Right lung (tissue), 10 donors: ENCODE measurements around the gene SERPINB4. TPM values are rescaled to one million over a fixed set of nuclear protein-coding genes. Genes with fewer than 3 reads are reported as not detected.
"Not testable (repeated sequence)": the region's sequence is repeated elsewhere in the genome, so short reads cannot be mapped to it uniquely, and the experiment has no call there.

Source experiments
- DNase-seq, 2 donors: peaks; one replicate each; pipeline ENCODE4 v3.0.0-alpha.2; 2013
- long read RNA-seq, 8 donors: transcript quantifications; one replicate each; lab custom pipeline, GENCODE V29; 2026
- polyA plus RNA-seq, 5 donors: library from polyadenylated mRNA; unstranded; fragments of 120-200 nt; gene quantifications; one replicate each; pipeline versions ENCODE4 v1.2.1 to v1.2.3, GENCODE V29; 2013; ENCODE audit warnings: inconsistent platforms in 1 of 5, low replicate concordance in 1 of 5; ENCODE audit not compliant: insufficient read length in 5 of 5, insufficient read depth in 1 of 5

The SERPINB4 gene
- not detected for polyA plus RNA-seq
- long read RNA-seq, donor 1 = 0 reads
- long read RNA-seq, donor 2 = 0 reads
- long read RNA-seq, donor 3 = 0 reads
- long read RNA-seq, donor 4 = 0 reads
- long read RNA-seq, donor 5 = 0 reads
- long read RNA-seq, donor 6 = 0 reads
- long read RNA-seq, donor 7 = 0 reads
- long read RNA-seq, donor 8 = 0 reads

DNA sequence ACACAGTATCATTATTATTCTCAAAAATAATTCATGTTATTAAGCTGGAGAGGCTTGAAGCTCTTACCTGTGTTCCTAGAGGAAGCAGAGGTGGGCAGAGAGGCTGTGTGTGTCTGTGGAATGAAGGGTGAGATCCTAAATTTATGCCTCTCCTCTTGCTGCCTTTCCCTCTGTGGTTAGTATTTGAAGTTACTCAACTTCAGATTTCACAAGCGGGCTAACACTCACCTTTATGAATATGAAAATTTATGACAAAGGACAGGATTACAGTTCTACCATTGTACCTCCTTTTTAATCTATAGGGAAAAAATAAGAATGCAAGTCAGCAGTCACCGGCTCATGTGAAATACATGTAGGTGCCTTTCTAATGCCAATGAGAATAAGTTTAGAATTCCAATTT, at the start of gene SERPINB4:
Gene SERPINB4 (minus strand): TSS at position 115 of the 400 bp plus-strand sequence. CDS start 679 bp downstream, outside the sequence.
- DNase-seq = not testable (repeated sequence)

DNA sequence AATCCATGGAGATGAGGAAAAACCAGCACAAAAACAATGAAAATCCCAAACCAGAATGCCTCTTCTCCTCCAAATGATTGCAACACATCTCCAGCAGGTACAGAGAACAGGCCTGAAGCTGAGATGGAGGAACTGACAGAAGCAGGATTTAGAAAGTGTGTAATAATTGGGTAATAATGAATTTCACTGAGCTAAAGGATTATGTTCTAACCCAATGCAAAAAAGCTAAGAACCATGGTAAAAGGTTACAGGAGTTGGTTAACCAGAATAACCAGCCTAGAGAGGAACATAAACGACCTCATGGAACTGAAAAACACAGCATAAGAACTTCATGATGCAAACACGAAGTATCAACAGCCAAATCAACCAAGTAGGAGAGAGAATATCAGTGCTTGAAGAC, 45.0 kb upstream of the SERPINB4 start:
- DNase-seq = no peak

DNA sequence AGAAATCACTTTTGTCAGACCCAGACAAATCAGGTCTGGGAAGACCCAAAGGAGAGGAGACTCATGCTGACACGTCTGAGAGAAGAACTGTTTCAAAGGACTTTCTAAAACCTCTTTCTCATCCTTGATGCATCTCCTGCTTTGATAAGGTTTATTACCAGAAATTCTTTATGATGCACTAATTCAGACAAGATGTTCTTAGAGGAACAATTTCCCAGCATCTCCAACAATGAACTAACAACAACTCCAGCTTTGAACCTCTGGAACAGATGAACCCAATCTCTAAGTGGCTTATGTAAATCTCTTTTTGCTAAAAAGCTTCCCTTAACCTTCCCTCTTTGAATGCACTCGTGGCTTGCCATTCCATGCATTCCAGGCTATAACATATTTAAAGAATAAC, 42.8 kb upstream of the SERPINB4 start:
- DNase-seq = no peak

DNA sequence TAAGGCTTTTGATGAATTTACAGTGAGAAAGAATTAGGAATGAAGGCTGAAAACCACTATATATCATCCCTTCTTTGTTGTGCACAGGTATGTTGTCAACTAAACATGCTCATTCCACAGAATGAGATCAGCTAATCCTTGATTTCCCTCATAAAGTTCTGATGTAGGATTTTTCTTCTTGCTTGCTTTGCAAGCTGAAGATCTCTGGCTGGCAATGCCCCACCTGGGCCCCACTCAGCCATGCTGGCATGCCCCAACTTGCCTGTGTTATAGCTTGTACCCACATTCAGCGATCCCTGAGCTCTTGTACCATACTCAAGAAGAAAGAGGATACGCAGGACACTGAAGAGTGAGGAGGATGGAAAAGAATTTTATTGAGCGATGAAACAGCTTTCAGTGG, 40.7 kb upstream of the SERPINB4 start:
- DNase-seq = no peak

DNA sequence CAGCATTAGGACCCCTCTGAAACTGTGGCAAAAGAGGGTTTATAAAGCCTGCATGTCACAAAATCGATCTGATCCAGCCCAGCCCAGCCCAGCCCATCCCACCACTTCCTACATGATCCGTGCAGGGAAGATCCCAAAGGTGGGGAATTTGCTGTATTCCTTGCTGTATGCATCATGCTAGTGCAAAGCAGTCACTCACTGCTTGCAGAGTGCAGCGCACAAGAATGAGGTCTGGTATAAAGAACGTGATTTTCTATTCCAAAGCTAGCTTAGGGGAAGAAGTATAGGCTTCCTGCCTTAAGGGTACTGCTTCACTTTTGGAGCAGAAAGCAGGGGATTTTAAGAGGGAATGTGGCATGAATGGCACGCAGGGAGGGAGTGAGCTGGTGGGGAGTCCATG, 39.8 kb upstream of the SERPINB4 start:
- DNase-seq = no peak

DNA sequence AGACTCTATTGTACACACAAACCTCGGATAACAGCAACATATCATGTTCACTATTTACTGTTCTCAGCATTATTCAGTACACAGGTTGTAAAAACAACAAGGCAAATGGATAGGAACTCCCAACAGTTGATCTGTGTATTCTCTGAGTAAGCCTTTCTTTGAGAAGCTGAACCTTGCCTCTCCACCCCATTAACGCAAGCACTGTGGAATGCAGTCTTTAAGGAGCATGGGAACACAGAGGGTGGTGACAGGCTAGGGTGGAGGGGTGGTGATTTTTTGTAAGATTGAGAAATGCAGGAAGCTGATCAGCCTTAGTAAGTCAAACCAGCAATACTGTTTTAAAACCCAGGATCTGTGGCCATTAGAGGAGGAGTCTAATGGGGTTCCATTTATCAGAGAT, 39.1 kb upstream of the SERPINB4 start:
- DNase-seq = peak; percentile 2 to 16

DNA sequence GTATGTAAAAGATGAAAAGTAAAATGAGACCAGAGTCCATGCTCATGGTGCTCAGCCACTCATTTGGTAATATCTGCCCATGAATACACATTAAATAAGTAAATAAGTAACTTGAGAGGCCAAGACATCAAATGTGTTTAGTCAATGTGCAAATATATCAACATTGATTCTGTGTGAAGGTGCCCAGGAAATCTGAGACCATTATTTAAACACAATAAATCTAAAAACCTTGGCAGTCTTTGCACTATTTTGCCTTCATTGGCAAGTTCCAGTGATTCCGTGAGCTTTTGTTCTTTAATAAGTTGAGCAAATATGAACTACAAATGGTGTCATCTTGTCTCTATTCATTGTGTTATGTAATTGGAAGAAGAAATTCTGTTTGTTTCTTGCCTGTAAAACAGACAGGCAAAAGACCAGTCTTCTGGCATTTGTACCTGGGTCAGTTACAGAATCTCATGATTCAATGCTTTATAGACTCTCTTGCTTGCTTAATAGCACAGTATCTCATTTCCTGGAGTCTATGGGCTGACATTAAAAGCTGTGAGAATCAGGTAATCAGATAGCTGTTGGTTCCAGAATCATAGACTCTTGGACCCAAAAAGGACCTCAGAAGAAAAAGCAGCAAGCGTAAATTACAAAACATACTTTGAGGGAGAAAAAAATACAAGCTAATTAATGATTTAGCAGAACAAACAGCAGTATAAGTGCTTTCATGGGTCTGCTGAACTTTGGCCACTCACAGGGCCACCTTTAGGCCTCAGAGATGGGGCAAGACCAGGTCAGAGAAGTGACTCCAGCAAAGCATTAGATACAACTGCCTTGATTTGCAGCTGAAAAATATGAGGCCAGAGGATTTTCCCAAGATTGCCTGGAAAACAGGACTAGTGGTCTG, 37.6 kb upstream of the SERPINB4 start:
- DNase-seq = no peak

DNA sequence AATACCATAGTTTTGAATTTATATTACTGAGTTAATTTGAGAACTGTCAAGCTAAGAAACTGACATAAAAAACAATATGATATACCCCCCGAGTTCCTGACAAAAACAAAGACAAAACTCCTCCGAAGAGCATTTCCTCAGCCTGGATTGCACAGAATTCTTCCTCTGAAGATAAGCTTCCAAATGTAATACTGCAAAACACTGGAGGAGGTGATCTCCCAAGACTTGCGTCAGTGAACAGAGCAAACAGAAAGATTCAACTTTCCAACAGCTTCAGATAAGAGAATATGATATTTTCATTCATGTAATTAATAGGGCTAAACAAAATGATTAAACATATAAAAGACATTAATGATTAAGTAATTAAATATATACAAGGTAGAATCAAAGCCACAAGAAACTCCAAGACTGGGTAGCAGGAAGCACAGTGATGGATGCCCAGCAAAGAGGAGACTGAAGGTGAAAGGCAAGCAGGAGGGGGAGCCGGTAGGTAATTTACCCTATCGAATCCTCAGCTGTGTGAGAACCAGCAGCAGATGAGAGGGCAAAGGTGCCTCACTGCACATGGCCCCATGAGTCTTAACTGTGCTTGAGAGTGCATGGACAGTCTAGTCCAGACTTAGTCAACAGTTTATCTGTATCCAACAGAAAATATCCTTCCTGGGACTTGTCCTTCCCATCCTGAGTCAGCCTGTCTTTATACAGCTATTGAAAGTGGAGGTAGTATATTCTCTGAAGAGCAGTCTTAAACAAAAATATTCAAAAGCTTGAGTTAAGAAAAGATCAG, 36.0 kb upstream of the SERPINB4 start:
- no peak for DNase-seq

DNA sequence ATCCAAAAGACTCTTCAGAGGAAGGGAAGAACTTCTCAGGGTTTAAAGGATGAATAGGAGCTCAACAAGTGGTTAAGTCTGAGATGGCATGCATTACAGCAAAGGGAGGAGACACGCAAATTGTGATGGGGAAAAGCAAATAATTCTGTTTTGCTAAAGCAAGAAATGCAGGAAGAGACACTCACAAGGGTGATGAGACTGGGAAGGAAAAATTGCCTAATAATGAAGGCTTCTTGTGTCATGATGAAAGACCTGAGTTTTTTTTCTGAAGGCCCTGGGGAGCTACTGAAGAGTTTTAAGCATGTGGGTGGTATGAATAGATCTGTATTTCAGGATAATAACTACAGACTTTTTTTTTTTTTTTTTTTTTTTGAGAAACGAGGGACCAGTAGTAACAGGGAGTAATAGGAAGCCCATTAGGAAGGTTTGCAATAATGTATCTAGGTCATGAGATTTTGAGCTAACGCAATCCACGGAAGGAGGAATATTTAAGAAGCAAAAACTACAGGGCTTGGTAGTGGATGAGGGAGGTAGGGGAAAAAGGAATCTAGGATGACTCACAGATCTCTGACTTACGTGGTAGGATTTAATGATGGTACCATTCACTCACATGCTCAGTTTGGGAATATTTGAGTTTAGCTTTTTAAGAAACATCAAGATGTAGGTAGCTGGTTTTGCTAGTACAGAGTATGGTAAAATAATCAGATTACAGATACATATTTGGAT, 33.6 kb upstream of the SERPINB4 start:
- DNase-seq = no peak

DNA sequence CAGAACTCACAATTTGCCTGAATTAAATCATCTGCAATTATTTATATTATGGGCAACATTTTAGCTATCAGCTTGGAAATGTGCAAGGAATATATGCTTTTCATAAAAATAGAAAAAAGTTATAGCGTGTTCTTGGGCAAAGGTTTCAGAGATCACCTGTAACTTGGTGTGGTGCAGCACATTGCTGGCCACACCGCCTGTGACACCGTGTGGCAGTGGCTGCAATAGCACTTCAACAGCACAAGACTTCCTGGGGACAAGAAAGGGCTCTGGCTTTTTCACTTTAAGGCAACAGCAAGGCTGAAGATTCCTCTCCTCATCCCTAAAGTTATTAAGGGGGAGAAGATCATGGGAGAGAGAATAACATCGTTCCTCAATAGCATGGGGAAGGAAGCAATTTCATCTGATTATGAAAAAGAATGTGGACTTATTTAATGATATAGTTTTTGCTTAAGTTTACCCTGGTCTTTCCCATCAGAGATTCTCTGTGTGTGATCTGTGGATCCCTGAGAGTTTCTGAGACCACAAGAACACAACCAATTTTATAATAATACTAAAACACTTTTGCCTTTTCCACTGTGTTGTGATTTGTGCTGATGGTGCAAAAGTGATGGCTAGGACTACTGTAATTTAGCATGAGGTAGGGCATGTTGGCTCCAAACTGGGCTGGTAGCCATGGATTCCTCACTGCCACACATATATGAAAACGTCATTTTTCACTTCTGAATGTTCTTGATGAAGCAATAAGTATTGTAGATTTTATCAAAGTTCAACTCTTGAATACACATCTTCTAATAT, 32.7 kb upstream of the SERPINB4 start:
- no peak for DNase-seq

DNA sequence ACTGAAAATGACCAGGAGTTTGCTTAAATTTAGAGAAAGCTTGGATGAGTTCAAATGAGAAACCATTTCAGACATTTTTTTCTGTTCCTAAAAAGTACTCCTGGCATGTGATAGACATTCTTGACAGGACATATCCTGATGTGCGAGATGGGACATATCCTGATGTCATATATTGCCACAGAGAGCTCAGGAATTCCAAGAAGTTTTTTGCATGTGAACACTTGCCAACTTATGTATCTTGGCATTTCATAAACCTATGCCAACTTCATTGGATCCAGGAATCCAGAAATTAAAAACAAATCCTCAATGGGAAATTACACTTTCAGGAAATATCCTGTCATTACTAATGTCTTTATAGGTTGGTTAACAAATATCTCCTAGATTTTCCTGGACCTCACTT, 20.5 kb upstream of the SERPINB4 start:
- DNase-seq = no peak

DNA sequence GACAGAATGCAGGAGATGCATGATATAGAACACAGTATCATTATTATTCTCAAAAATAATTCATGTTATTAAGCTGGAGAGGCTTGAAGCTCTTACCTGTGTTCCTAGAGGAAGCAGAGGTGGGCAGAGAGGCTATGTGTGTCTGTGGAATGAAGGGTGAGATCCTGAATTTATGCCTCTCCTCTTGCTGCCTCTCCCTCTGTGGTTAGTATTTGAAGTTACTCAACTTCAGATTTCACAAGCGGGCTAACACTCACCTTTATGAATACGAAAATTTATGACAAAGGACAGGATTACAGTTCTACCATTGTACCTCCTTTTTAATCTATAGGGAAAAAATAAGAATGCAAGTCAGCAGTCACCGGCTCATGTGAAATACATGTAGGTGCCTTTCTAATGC, 17.7 kb upstream of the SERPINB4 start, which contains the start of gene SERPINB3:
Gene SERPINB3 (minus strand): TSS at position 144 of the 400 bp plus-strand sequence. CDS start 677 bp downstream, outside the sequence.
- not testable (repeated sequence) for DNase-seq

DNA sequence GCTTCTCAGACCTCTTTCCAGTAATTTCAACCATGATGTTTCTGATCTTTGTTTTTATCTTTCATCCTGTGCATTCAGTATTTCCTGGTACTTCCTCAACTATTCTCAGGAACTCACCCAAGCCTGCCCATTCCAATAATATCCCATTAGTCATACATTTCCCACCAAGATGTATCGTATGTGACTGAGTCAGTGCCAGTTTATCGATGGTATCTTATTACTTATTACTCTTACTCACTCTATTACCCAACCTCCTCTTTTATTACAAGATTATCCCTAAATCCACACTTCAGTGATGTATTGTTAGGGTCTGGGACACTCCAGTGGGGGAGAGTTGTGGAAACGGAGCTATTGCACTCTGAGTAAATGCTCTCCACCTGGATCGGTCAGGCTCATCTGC, 14.9 kb upstream of the SERPINB4 start:
- DNase-seq = not testable (repeated sequence)

DNA sequence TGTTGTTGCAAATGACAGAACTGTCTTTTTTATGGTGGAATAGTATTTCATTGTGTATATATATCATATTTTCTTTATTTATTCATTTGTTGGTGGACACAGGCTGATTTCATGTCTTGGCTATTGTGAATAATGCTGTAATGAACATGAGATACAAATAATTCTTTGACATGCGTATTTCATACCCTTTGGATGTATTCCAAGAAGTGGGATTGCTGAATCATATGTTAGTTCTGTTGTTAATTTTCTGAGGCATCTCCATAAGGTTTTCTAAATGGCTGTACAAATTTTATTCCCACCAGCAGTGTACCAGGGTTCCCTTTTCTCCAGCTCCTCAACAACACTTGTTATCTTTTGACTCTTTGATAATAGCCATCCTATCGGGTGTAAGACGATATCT, 6.2 kb upstream of the SERPINB4 start:
- not testable (repeated sequence) for DNase-seq

DNA sequence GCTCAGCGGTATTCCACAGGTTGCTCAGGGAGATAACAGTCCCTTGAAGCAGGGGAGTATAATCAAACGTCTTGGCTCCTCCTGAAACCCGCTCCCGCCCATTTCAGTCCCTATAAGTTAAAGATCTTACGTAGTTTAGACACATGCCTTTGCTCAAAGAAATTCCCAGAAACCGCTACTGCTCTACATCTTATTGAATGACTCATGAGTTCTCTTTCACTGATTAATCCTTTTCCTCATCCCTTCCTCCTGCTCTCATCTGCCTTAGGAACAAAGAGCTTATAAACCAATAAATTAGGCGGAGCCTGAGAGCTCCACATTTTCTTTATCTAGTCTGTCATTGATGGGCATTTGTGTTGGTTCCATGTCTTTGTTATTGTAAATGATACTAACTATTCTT, 4.2 kb upstream of the SERPINB4 start:
- no peak for DNase-seq

DNA sequence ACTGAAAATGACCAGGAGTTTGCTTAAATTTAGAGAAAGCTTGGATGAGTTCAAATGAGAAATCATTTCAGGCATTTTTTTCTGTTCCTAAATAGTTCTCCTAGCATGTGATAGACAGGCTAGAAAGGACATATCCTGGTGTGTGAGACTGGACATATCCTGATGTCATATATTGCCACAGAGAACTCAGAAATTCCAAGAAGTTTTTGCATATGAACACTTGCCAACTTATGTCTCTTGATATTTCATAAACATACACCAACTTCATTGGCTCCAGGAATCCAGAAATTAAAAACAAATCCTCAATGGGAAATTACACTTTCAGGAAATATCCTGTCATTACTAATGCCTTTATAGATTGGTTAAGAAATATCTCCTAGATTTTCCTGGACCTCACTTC, 2.9 kb upstream of the SERPINB4 start:
- no peak for DNase-seq

DNA sequence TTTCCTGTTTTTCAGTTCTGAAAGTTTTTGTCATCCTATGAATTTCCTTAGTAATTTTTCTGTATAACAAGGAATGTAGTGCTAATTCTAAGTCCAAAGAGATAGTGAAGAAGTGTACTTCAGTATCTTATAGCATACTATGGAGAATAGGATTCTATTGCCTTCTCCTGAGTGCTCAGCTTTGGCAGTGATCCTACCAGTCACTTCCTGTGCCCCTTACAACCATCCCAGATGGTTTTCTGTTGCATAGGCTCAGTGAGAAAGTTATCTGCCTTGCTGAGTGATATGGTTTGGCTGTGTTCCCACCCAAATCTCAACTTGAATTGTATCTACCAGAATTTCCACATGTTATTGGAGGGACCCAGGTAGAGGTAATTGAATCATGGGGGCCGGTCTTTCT, 638 bp upstream of the SERPINB4 start:
- DNase-seq = not testable (repeated sequence)

DNA sequence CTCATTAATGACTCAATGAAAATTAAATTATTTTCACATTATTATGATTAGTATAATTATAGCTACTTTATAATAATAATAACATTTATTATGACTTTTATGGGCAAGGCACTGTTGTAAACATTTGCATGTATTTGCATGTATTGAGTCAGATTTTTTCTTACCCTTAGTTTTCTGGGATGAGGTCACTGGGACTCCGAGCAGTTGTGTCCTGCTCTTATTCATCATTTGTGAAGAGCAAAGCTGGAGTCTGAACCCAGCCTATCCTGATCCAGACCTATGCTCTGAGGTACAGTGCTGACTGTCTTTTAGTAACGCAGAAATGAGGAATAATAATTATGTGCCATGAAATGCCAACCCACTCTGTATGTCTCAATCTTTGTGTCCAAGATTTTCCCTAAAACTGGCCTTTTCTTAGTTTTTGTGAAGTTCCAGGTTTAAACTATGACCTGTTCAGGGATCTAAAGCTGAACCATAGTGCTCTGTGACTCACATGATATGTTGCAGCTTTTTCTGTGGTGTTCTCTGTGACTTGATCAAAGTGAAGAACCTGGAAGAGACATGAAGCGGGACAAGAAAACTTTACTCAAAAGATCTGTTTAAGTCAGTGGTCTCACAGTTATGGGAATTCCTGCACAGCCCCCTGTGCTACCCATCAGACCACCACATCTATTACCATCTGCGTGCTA, 1.2 kb downstream of the SERPINB4 start:
- DNase-seq = not testable (repeated sequence)

DNA sequence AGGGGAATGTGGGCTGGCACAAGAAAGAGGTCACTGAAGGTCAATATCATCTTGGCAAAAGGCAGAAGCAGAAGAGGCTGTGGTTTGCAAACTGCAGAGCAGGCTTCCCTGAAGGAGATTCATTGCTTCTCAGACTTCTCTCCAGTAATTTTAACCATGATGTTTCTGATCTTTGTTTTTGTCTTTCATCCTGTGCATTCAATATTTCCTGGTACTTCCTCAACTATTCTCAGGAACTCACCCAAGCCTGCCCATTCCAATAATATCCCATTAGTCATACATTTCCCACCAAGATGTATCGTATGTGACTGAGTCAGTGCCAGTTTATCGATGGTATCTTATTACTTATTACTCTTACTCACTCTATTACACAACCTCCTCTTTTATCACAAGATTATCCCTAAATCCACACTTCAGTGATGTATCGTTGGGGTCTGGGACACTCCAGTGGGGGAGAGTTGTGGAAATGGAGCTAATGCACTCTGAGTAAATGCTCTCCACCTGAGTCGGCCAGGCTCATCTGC, 2.8 kb downstream of the SERPINB4 start:
- not testable (repeated sequence) for DNase-seq

DNA sequence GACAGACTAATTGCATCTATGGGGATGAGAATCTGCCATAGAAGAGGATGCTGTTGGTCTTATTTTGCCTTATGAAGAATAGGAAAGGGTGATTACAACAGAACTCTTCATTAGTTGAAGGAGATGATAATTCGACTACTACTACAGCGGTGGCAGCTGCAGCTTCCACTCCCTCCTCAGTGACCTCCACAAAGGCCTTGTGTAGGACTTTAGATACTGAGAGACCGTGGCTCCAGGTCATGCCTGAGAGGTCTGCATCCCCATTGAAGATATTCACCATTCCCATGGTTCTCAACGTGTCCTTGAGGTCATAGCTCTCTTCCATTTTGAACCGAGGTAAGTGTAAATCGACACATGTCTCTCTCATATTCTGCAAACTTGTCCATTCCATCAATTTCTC, 6.4 kb downstream of the SERPINB4 start:
- no peak for DNase-seq
